Cerebellar cortex (tissue), 1 donor: ENCODE measurements around the gene SYT14.

Source experiments
- DNase-seq: peaks from one replicate; pipeline ENCODE4 v3.0.0-alpha.2; 2015; ENCODE audit warnings: low spot score

The SYT14 gene

DNA sequence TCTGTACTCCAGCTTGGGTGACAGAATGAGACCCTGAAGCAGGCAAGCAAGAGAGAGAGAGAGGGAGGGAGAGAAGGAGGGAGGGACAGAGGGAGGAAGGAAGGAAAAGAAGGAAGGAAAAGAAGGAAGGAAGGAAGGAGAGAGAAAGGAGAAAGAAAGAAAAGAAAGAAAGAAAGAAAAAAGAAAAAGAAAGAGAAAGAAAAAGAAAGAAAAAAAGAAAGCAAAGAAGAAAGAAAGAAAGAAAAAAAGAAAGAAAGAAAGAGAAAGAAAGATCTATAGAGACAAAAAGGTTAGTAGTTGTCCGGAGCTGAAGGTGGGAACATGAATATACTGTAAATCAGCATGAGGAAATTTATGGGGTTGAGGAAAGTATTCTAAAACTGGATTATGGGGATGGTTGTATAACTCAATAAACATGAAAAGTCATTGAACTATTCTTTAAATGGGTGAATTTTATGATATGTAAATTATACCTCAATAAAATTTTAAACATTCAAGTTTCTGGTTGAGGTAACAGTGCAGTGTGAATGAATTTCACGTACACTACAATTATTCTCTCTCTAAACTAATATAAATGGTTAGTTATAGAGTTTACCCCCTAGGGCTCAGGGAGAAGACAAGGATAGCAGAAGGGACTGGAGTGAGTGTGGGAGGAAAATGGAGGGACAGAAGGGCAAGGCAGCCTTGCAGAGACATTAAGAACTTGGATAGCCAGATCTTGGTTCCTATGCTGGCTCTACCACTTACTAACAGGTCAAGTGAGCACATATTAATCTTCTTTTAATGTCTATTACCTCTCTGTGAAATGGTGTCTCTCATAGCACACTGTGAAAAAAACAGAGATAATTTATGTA, 269.8 kb downstream of the SYT14 start:
- no peak for DNase-seq

DNA sequence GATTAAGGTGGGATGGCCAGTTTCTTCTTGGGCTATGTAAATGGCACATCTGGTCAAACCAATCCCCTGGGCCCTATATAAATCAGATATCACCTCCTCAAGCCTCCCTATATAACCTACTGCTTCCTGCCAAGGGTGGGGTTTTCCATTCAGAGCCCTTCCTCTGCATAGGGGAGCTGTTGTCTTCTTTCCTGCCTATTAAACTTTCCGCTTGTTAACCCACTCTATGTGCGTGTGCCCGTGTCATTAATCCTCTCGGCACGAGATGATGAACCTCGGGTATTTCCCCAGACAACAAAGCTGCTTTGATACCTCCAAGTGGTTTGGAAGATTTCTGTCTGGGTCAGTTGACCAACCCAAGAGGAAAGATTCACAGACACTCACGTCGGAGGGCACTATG, 275.3 kb downstream of the SYT14 start:
- no peak for DNase-seq

GRCh38 chr1:210214573-210215409, 276.8 kb downstream of the SYT14 start:
- no peak for DNase-seq

DNA sequence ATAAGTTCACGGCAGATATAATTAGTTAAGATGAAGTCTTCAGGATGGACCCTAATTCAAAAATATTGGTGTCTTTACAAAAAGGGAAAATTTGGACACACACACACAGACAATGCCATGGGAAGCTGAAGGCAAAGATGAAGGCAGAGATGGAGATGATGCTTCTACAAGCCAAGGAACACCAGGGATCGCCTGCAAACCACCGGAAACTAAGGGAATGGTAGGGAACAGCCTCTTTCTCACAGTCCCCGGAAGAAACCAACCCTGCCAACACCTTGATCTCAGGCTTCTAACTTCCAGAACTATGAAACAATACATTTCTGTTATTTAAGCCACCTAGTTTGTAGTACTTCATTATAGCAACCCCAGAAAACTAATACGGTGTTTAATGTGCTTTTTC, 279.5 kb downstream of the SYT14 start:
- no peak for DNase-seq

- no peak for DNase-seq
Measured at GRCh38 chr1:210218047-210218446, 280.0 kb downstream of the SYT14 start.
